MM.1S (cell line): ENCODE measurements around the gene FAM124B.

Source experiments
- CTCF ChIP-seq: fragments of 300-600 bp; sonication (generic); IDR thresholded peaks from 2 replicates; pipeline ENCODE4 v1.5.1; 2016; ENCODE audit warnings: antibody characterized with exemption, low read length, mixed read lengths
- EZH2 ChIP-seq: fragments of 300-600 bp; sonication (generic); optimal IDR thresholded peaks from 2 replicates; pipeline ENCODE3; 2017; ENCODE audit warnings: low read depth, mild to moderate bottlenecking, antibody characterized with exemption, low read length, mixed read lengths
- EZH2phosphoT487 ChIP-seq: fragments of 300-600 bp; sonication (generic); IDR thresholded peaks from 2 replicates; pipeline ENCODE4 v1.6.1; 2018; ENCODE audit warnings: antibody characterized with exemption, low read length

GRCh38 chr2:224331698-224332097 lies 70.2 kb downstream of the FAM124B start:
- no peak for TF ChIP-seq CTCF
- no peak for TF ChIP-seq EZH2
- TF ChIP-seq EZH2phosphoT487 = no peak
